Small intestine (tissue), 7 donors: ENCODE data around the gene DCAF17. TPM values are rescaled to one million over a fixed set of nuclear protein-coding genes. Genes with fewer than 3 reads are reported as not detected.
"Not testable (repeated sequence)": the region's sequence is repeated elsewhere in the genome, so short reads cannot be mapped to it uniquely, and the experiment has no call there.

ENCODE experiments used
- DNase-seq, 2 donors: peaks; one replicate each; pipeline versions ENCODE4 v3.0.0 to v3.0.0-alpha.2; 2013
- FAIRE-seq: peaks from 2 replicates; lab custom pipeline; 2012; peaks lifted over from hg19 to GRCh38; lab: Jason Lieb, UNC
- H3K27ac ChIP-seq, 3 donors: one replicate each; pipeline ENCODE4 v1.5.1; 2013; ENCODE audit warnings: low read length in 2 of 3, mild to moderate bottlenecking in 2 of 3, control low read depth in 1 of 3, inconsistent platforms in 1 of 3, low read depth in 1 of 3, moderate library complexity in 1 of 3
- H3K27me3 ChIP-seq, 3 donors: one replicate each; pipeline ENCODE4 v1.6.1; 2013; ENCODE audit warnings: low read length in 3 of 3, inconsistent platforms in 1 of 3; ENCODE audit not compliant: control insufficient read depth in 3 of 3, insufficient read depth in 3 of 3
- H3K36me3 ChIP-seq, 3 donors: one replicate each; pipeline ENCODE4 v1.6.1; 2013; ENCODE audit warnings: low read length in 3 of 3, inconsistent platforms in 1 of 3, low read depth in 1 of 3, mild to moderate bottlenecking in 1 of 3, moderate library complexity in 1 of 3; ENCODE audit not compliant: control insufficient read depth in 3 of 3, insufficient read depth in 2 of 3
- H3K4me1 ChIP-seq, 3 donors: one replicate each; pipeline ENCODE4 v1.6.1; 2013; ENCODE audit warnings: low read length in 2 of 3, inconsistent platforms in 1 of 3, low read depth in 1 of 3, mild to moderate bottlenecking in 1 of 3, moderate library complexity in 1 of 3; ENCODE audit not compliant: control insufficient read depth in 3 of 3, insufficient read depth in 2 of 3
- H3K4me3 ChIP-seq, 3 donors: one replicate each; pipeline ENCODE4 v1.5.1; 2013; ENCODE audit warnings: low read length in 3 of 3, control low read depth in 1 of 3, inconsistent platforms in 1 of 3, low read depth in 1 of 3, mild to moderate bottlenecking in 1 of 3, moderate library complexity in 1 of 3
- H3K9me3 ChIP-seq, 2 donors: one replicate each; pipeline ENCODE4 v1.6.1; 2013; ENCODE audit warnings: low read depth in 1 of 2, low read length in 1 of 2; ENCODE audit not compliant: control insufficient read depth in 2 of 2, insufficient read depth in 1 of 2
- WGBS, 3 donors: extraction: QIAGEN DNeasy Blood & Tissue Kit; methylation state at CpG; one replicate each; pipeline ENCODE4 v1.1.7; 2013; 5-methylcytosine and 5-hydroxymethylcytosine counted together
- polyA plus RNA-seq, 4 donors: library from polyadenylated mRNA; stranded (reverse) in 3 of 4; unstranded in 1 of 4; fragments of 200-250 nt in 3 of 4; fragments of 120-200 nt in 1 of 4; gene quantifications; one replicate each; pipeline versions ENCODE4 v1.2.1 to v1.2.3, GENCODE V29; 2013
- donor health status: healthy with polysubstance abuse.
- donor health status: control.
- donor health status: control.
- donor health status: Bipolar disorder and iron deficiency.
- donor health status: healthy.

DCAF17 gene
- polyA plus RNA-seq, 4 donors: 3.5 to 19.3 (median 5.7) TPM

GRCh38 chr2:171497664-171498063 lies 63.6 kb downstream of the DCAF17 start:
- H3K4me1 ChIP-seq, H3K36me3 ChIP-seq, H3K4me3 ChIP-seq, DNase-seq, FAIRE-seq, H3K27ac ChIP-seq, H3K9me3 ChIP-seq, H3K27me3 ChIP-seq: not testable (repeated sequence)
- WGBS, 3 donors: 83 to 96% (median 87%) methylated on average over 5 of the region's 5 CpGs

DNA sequence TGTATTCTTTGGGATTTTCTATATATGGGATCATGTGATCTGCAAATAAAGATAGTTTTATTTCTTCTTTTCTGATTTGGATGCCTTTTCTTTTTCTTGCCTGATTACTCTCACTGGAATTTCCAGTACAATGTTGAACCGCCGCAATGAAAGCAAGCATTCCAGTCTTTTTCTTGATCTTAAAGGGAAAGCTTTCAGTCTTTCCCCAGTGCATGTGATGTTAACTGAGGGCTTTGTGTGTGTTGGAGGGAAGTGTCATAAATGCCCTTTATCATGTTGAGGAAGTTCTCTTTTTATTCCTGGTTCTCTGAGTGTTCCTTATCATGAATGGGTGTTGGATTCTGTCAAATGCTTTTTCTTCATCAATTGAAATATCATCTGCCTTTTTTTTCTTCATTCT lies 71.3 kb downstream of the DCAF17 start:
- Histone ChIP-seq H3K4me1 (peaks cover 2 to 11% (median 4%) of the 10 kb centered on the region in 3 donors), H3K27me3 (no peaks in the 10 kb centered on the region), H3K27ac (no peak overlapping the region), H3K36me3 (no peaks in the 10 kb centered on the region), H3K9me3 (peaks cover 0 to 2% of the 10 kb centered on the region in 2 donors), H3K4me3 (no peak overlapping the region)
- DNase-seq (peak in 1 of 2 donors; percentile 52), FAIRE-seq (no peak)
- whole genome bisulfite sequencing, 3 donors: 3 to 16% (median 15%) methylated on average over 2 of the region's 2 CpGs

GRCh38 chr2:171509945-171510731 lies 76.1 kb downstream of the DCAF17 start:
- DNase-seq (peak; percentile 36 to 92), FAIRE-seq (no peak)
- H3K4me3 ChIP-seq: no peak overlapping the region
- H3K27me3 ChIP-seq: no peaks in the 10 kb centered on the region
- H3K36me3 ChIP-seq: no peaks in the 10 kb centered on the region
- H3K9me3 ChIP-seq: peaks cover 0 to 5% of the 10 kb centered on the region in 2 donors
- H3K4me1 ChIP-seq: peaks cover 0 to 22% (median 4%) of the 10 kb centered on the region in 3 donors
- WGBS, 3 donors: 26 to 73% (median 57%) methylated on average over 9 of the region's 9 CpGs
- H3K27ac ChIP-seq: peak overlapping the region in 1 of 3 donors; percentile 37

DNA sequence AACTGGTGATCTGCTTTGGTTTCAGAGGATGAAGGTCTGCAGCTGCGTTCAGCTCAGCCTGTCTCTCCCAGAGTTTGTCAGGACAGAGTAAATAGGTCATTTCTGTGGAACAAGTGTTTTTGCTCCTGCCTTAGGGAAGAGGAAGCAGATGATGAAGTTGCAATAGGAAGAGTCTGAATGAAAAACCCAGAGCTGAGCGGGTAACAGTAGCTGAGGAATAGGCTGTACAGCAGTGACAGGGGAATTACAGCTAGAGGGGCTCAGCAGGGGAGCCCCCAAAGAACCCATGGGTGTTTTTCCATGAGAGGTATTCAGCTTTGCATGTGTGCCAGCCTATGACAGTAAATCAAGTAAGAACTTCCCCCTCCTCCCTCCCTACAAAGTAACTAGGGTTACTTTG lies 78.0 kb downstream of the DCAF17 start:
- peaks cover 0 to 5% of the 10 kb centered on the region in 2 donors for H3K9me3 ChIP-seq
- WGBS, 3 donors: 70 to 90% (median 89%) methylated on average over 2 of the region's 2 CpGs
- FAIRE-seq (no peak), DNase-seq (no peak)
- H3K27me3 ChIP-seq: no peaks in the 10 kb centered on the region
- H3K36me3 ChIP-seq: no peaks in the 10 kb centered on the region
- no peak overlapping the region for H3K27ac ChIP-seq
- H3K4me3 ChIP-seq: no peak overlapping the region
- peaks cover 0 to 22% (median 4%) of the 10 kb centered on the region in 3 donors for H3K4me1 ChIP-seq

GRCh38 chr2:171512683-171513195 lies 78.7 kb downstream of the DCAF17 start:
- no peaks in the 10 kb centered on the region for H3K27me3 ChIP-seq
- 70 to 82% (median 74%) methylated on average over 1 of the region's 1 CpG for WGBS, 3 donors
- peaks cover 0 to 5% of the 10 kb centered on the region in 2 donors for H3K9me3 ChIP-seq
- H3K27ac ChIP-seq: no peak overlapping the region
- no peak overlapping the region for H3K4me3 ChIP-seq
- FAIRE-seq: no peak
- DNase-seq: no peak
- H3K4me1 ChIP-seq: peaks cover 0 to 20% (median 4%) of the 10 kb centered on the region in 3 donors
- no peaks in the 10 kb centered on the region for H3K36me3 ChIP-seq

- no peaks in the 10 kb centered on the region for H3K27me3 ChIP-seq
- H3K4me1 ChIP-seq: peaks cover 0 to 20% (median 4%) of the 10 kb centered on the region in 3 donors
- H3K4me3 ChIP-seq: no peak overlapping the region
- DNase-seq (peak in 1 of 2 donors; percentile 82), FAIRE-seq (no peak)
- 13 to 47% (median 39%) methylated on average over 3 of the region's 3 CpGs for WGBS, 3 donors
- no peaks in the 10 kb centered on the region for H3K36me3 ChIP-seq
- no peak overlapping the region for H3K27ac ChIP-seq
- peaks cover 0 to 5% of the 10 kb centered on the region in 2 donors for H3K9me3 ChIP-seq
Measured at GRCh38 chr2:171513719-171514160, 79.7 kb downstream of the DCAF17 start.

- no peak for DNase-seq
- WGBS, 3 donors: 90 to 97% (median 97%) methylated on average over 3 of the region's 3 CpGs
Measured at GRCh38 chr2:171514908-171515582, 81.0 kb downstream of the DCAF17 start.

GRCh38 chr2:171515672-171516298 lies 81.8 kb downstream of the DCAF17 start:
- FAIRE-seq (no peak), DNase-seq (no peak)
- 72 to 81% (median 77%) methylated on average over 6 of the region's 6 CpGs for WGBS, 3 donors
- peaks cover 0 to 11% (median 0%) of the 10 kb centered on the region in 3 donors for H3K4me1 ChIP-seq
- H3K9me3 ChIP-seq: no peaks in the 10 kb centered on the region
- H3K36me3 ChIP-seq: no peaks in the 10 kb centered on the region
- no peak overlapping the region for H3K27ac ChIP-seq
- H3K27me3 ChIP-seq: peaks cover 0 to 7% (median 0%) of the 10 kb centered on the region in 3 donors
- no peak overlapping the region for H3K4me3 ChIP-seq

More at GRCh38 chr2:171514908-171515582, 81.0 kb downstream of the DCAF17 start:
- FAIRE-seq: no peak
- Histone ChIP-seq H3K4me1 (peaks cover 0 to 12% (median 3%) of the 10 kb centered on the region in 3 donors), H3K9me3 (peaks cover 0 to 5% of the 10 kb centered on the region in 2 donors), H3K36me3 (no peaks in the 10 kb centered on the region), H3K27ac (no peak overlapping the region), H3K4me3 (no peak overlapping the region), H3K27me3 (peaks cover 0 to 4% (median 0%) of the 10 kb centered on the region in 3 donors)
